ENCODE measurements around the gene ZNF654. TPM values are rescaled to one million over a fixed set of nuclear protein-coding genes. Genes with fewer than 3 reads are reported as not detected.
"Not testable (repeated sequence)": the region's sequence is repeated elsewhere in the genome, so short reads cannot be mapped to it uniquely, and the experiment has no call there.

The ZNF654 gene
- total RNA-seq, 4 donors from 2014 or later: 9.0 to 22.9 (median 11.3) TPM

GRCh38 chr3:88114878-88115549 lies 56.0 kb downstream of the ZNF654 start:
- TF ChIP-seq EP300 (IDR thresholded peaks at IDR 0.05) (no peak), CTCF (IDR thresholded peaks at IDR 0.05) (no peak), POLR2A (IDR thresholded peaks at IDR 0.05) (no peak), POLR2AphosphoS5 (IDR thresholded peaks at IDR 0.05) (no peak)
- H3K27ac ChIP-seq: no peak overlapping the region
- no peaks in the 10 kb centered on the region for H3K9me3 ChIP-seq
- DNase-seq (ENCODE audit: low spot score in 2 of 2): no peak
- H3K36me3 ChIP-seq: peaks cover 8% of the 10 kb centered on the region
- 94% methylated on average over 3 of the region's 3 CpGs for WGBS
- H3K4me1 ChIP-seq: no peaks in the 10 kb centered on the region
- no peak overlapping the region for H3K4me3 ChIP-seq
- H3K27me3 ChIP-seq: no peaks in the 10 kb centered on the region

GRCh38 chr3:88117683-88118082 lies 58.6 kb downstream of the ZNF654 start:
- Histone ChIP-seq H3K9me3 (no peaks in the 10 kb centered on the region), H3K4me3 (no peak overlapping the region), H3K27me3 (no peaks in the 10 kb centered on the region), H3K4me1 (no peaks in the 10 kb centered on the region), H3K36me3 (peaks cover 8% of the 10 kb centered on the region), H3K27ac (no peak overlapping the region)
- TF ChIP-seq EP300 (IDR thresholded peaks at IDR 0.05) (no peak), CTCF (IDR thresholded peaks at IDR 0.05) (no peak)
- 0% methylated on average over 1 of the region's 1 CpG for WGBS
- DNase-seq (ENCODE audit: low spot score in 2 of 2): no peak

GRCh38 chr3:88118603-88119002 lies 59.5 kb downstream of the ZNF654 start:
- DNase-seq (ENCODE audit: low spot score in 2 of 2); H3K4me3 ChIP-seq; H3K27ac ChIP-seq; H3K9me3 ChIP-seq; H3K27me3 ChIP-seq; H3K4me1 ChIP-seq; H3K36me3 ChIP-seq: not testable (repeated sequence)
- 100% methylated on average over 1 of the region's 2 CpGs for WGBS

- Histone ChIP-seq H3K27ac (no peak overlapping the region), H3K4me1 (no peaks in the 10 kb centered on the region), H3K36me3 (no peaks in the 10 kb centered on the region), H3K27me3 (no peaks in the 10 kb centered on the region), H3K9me3 (no peaks in the 10 kb centered on the region), H3K4me3 (no peak overlapping the region)
- WGBS: 100% methylated on average over 1 of the region's 1 CpG
- no peak for DNase-seq (ENCODE audit: low spot score in 2 of 2)
- TF ChIP-seq POLR2AphosphoS5 (IDR thresholded peaks at IDR 0.05): no peak
- no peak for TF ChIP-seq POLR2A (IDR thresholded peaks at IDR 0.05)
- TF ChIP-seq CTCF (IDR thresholded peaks at IDR 0.05): no peak
- TF ChIP-seq EP300 (IDR thresholded peaks at IDR 0.05): no peak
Observed at GRCh38 chr3:88123526-88123925, 64.5 kb downstream of the ZNF654 start.

- no peak overlapping the region for H3K4me3 ChIP-seq
- no peaks in the 10 kb centered on the region for H3K9me3 ChIP-seq
- no peaks in the 10 kb centered on the region for H3K4me1 ChIP-seq
- TF ChIP-seq POLR2AphosphoS5 (IDR thresholded peaks at IDR 0.05): no peak
- TF ChIP-seq POLR2A (IDR thresholded peaks at IDR 0.05): no peak
- TF ChIP-seq CTCF (IDR thresholded peaks at IDR 0.05): no peak
- no peak for TF ChIP-seq EP300 (IDR thresholded peaks at IDR 0.05)
- H3K36me3 ChIP-seq: peaks cover 21% of the 10 kb centered on the region
- 82% methylated on average over 1 of the region's 1 CpG for WGBS
- no peak for DNase-seq (ENCODE audit: low spot score in 2 of 2)
- no peak overlapping the region for H3K27ac ChIP-seq
- no peaks in the 10 kb centered on the region for H3K27me3 ChIP-seq
Observed at GRCh38 chr3:88131695-88132094, 72.6 kb downstream of the ZNF654 start.

GRCh38 chr3:88132894-88133293 lies 73.8 kb downstream of the ZNF654 start:
- 100% methylated on average over 1 of the region's 1 CpG for whole genome bisulfite sequencing
- peaks cover 22% of the 10 kb centered on the region for H3K36me3 ChIP-seq

More at GRCh38 chr3:88132894-88133293, 73.8 kb downstream of the ZNF654 start:
- H3K4me3 ChIP-seq: no peak overlapping the region
- no peak for DNase-seq (ENCODE audit: low spot score in 2 of 2)
- TF ChIP-seq EP300 (IDR thresholded peaks at IDR 0.05): no peak
- no peaks in the 10 kb centered on the region for H3K9me3 ChIP-seq
- no peak overlapping the region for H3K27ac ChIP-seq
- H3K27me3 ChIP-seq: no peaks in the 10 kb centered on the region
- H3K4me1 ChIP-seq: no peaks in the 10 kb centered on the region

Data from suprapubic skin (tissue), 4 donors.